ENCODE results near the gene TMEM151A.
"Not testable (repeated sequence)": the region's sequence is repeated elsewhere in the genome, so short reads cannot be mapped to it uniquely, and the experiment has no call there.

TMEM151A gene

DNA sequence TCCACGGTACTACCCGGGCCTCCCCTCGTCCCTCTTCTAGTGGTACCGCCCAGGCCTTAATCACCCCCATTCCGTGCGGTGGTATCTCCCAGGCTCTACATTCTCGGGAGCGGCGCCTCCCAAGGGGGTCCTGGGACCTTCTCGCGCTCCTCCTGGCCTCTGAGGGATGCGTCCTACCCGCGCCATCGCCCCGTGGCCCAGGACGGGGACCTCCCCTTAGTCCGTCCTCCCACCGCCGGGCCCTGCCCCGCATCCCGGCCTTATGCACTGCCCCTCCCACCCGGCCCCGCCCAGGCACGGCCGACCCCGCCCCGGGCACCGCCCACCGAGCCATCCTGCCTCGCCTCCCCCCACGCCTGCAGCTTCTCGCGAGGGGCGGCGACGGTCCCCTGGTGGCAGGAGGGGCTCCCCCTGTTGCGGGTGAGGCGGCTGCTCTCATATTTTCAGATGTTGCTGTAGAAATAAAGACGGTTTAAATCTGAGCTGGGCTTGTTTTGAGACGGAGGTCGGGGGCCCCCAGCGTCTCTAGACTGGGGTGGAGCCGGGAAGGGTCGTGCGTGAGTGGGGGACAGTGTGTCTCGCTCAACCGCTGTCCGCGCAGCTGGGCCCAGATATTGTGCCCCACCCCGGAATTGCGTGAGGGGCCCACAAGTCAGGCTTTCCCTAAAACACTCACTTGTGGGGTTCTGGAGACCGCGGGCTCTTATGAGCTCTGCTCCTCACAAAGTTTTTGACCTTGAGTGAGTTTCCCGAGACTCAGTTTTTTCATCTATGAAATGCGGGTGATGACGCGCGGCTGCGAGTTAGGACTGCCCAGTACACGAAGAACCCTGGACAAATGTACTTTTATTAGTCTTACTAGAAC is 24.1 kb upstream of the TMEM151A start:
- peak; percentile 90 for DNase-seq

DNA sequence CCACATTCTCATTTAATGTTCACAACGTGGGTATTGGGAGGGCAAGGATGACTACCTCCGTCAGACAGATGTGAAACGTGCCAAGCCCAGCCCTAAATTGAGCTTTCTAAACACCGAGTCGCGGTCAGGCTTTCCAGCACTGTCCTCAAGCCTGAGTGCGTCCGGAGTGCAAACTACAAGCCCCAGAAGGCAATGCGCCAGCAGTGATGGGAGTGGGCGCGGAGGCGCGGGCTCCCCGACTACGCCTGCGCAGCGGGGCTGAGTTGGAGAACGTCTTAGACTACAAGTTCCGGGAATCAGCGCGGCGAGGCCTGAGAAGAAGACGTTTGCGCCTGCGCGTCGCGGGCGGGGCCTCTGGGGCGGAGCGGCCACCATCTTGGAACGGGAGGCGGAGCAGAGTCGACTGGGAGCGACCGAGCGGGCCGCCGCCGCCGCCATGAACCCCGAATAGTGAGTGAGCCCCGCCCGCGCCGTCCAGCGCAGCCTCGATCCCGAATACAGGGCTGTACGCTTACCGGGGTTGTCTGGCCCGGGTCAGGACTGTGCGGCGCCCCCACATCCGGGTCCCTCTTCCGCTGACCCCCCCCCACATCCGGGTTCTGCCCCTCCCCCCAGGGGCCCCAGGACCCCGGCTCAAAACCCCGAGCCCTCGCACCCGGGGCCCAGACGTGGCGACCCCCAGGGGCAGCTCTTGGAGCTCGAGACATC is 23.3 kb upstream of the TMEM151A start, which contains the start of gene RAB1B:
RAB1B (plus strand) TSS at position 396 of the 708 bp plus-strand sequence; CDS start at position 437, 41 bp downstream.
- DNase-seq = peak; percentile 100

DNA sequence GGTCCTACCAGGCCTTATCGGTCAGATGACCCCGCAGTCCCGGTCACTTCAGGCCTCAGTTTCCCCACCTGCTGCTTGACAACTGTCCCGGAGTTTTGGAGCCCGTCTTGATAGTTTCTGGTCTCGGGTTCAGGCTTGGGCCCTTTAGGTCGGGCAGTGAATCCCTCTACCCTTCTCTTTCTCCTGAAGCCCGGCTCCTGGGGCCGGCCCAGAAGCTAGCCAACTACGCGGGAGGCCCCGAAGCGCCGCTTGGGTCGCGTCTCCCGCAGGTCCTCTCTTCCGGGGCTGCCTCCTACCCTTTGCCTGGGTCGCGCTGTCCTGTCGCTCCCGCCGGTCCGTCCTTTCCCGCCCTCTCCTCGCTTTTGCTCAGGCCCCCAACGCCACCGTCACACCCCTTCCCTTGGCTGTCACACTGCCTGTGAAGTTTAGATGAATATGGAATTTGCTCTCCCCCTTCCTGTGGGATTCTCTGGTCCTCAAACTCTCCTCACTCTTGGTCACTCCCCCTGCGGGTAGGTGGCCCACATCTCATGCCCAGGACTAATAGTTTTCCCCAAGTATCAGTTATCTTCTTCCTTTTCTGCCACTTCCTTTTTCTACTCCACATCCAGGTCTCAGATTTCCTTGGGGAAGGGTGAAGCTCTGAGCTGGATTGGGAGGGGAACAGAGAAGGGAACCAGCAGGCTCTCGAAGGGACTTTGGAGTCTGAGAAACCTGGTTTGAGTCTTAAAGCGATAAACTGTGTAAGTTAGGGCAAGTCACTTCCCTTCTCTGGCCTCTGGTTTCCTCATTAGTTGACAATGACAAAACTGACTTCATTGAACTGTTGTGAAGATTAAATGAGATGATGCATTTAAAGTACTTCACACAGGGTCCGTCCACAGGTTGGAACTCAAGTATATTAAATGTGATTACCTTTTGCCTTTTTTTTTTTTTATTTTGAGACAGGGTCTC is 22.5 kb upstream of the TMEM151A start:
- no peak for DNase-seq

- no peak for DNase-seq
Observed at GRCh38 chr11:66271816-66272215, 19.9 kb upstream of the TMEM151A start.

DNA sequence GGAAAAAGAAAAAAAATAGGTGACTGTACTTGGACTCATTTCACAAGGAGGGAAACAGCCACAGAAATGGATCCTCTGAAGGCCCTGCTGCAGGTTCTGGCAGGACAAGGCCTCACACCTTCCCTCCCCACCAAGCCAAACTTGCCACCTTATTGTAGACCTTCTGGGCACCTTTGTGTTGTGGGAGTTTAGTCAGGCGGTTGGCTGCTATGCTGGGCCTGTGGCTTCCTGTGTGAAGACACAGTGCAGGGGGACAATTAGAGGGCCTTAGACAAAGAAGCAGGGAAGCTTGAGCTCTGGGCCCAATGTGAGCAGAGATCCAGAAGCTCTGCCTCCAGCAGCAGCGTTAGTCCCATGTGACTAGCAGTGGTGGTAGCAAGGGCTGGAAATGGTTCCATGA is 19.1 kb upstream of the TMEM151A start:
- peak; percentile 55 for DNase-seq

GRCh38 chr11:66274219-66274618 is 17.5 kb upstream of the TMEM151A start:
- DNase-seq = no peak

DNA sequence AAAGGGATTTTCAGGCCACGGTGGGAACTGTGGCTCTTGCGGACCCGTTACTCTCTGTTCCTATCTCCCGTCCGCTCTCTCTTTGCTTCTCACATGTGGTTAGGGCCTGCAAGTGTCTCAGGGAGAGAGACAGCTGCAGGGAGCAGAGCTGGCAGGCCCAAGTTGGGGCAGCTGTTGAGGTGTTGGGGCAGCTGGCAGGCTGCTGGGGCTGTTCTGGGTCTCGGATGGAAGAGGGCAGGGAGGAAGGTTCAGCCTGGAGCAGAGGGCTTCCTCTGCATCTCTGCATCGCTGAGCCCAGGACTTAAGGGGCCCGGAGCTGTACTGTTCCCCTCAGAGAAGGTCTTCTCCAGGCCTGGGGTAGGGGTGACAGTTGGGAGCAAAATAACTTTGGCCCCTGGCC is 16.3 kb upstream of the TMEM151A start:
- DNase-seq = no peak

DNA sequence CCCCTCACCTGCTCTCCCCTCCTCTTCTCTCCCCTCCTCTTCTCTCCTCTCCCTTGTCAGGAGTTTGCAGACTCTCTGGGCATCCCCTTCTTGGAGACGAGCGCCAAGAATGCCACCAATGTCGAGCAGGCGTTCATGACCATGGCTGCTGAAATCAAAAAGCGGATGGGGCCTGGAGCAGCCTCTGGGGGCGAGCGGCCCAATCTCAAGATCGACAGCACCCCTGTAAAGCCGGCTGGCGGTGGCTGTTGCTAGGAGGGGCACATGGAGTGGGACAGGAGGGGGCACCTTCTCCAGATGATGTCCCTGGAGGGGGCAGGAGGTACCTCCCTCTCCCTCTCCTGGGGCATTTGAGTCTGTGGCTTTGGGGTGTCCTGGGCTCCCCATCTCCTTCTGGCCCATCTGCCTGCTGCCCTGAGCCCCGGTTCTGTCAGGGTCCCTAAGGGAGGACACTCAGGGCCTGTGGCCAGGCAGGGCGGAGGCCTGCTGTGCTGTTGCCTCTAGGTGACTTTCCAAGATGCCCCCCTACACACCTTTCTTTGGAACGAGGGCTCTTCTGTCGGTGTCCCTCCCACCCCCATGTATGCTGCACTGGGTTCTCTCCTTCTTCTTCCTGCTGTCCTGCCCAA is 15.6 kb upstream of the TMEM151A start:
- DNase-seq = no peak

- DNase-seq = not testable (repeated sequence)
Observed at GRCh38 chr11:66276619-66277018, 15.1 kb upstream of the TMEM151A start.

DNA sequence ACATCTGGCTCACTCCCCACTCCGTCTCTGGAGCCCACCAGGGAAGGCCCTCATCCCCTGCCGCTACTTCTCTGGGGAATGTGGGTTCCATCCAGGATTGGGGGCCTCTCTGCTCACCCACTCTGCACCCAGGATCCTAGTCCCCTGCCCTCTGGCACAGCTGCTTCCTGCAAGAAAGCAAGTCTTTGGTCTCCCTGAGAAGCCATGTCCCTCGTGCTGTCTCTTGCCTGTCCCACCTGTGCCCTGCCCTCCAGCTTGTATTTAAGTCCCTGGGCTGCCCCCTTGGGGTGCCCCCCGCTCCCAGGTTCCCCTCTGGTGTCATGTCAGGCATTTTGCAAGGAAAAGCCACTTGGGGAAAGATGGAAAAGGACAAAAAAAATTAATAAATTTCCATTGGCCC is 14.6 kb upstream of the TMEM151A start:
- DNase-seq = not testable (repeated sequence)

- DNase-seq = peak; percentile 63
Observed at GRCh38 chr11:66277471-66278362, 14.0 kb upstream of the TMEM151A start, which contains the start of gene CNIH2. TSS of gene CNIH2 (plus strand) at chr11:66278175. CDS start at chr11:66278457, 282 bp downstream.

DNA sequence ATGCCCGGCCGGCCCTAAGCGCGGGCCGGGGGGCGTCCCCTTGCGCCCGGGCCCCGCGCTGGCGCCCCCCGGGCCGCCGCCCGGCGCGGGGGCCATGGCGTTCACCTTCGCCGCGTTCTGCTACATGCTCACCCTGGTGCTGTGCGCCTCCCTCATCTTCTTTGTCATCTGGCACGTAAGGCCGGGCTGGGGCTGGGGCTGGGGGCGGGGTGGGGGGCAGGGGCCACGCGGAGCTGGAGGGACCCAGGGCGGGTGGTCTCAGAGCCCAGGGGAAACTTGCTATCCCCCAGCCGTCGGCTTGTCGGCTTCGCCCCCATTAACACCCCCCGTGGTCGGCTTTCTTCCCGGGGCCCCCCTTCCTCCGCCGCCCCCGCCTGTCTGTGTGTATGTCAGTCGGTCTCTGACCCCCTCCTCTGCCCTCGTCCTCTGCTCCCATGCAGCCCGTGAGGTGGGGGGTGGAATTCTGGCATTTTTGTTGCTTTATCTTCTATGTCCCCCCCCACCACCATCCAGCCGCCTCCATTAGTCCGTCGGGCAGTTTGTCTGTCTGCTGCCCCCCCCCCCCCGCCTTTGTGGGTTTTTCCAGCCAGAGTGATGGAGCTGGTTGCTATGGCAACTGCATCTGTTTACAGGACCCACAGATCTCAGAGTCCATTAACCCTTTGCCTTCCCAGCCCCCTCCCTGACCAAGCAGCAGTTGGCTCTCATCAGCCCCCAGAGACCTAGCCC is 13.2 kb upstream of the TMEM151A start:
- peak; percentile 68 for DNase-seq

DNA sequence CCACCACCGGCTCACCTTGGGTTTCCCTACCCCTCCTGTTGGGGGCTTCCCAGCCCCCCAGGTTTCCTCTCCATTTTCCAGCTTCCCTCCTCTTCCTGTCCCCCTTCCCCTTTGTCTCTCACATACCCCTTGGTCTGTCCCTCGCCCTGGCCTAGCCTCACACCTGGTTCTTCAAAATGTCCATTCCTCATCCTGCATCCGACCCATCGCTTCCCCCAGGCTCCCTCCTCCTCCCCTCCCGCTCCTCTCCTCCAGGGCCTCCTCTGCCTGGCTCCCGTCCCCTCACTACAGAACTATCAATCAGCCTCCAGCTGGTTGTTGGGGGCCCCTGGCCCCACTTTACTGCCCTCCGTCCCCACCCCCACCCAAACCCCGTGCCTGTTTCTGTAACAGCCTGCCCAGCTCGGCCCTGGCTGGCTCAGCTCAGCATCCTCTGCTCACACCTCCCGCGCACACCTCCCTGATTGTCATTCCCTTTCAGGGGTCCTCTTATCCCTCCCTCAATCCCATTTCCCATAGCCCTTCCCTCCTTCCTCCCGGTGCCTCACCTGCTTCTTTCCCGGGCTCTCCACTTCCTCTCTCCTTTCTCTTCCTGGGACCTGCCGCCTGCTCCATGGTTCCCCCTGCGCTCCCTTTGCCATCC is 12.5 kb upstream of the TMEM151A start:
- no peak for DNase-seq

GRCh38 chr11:66280428-66280827 is 11.3 kb upstream of the TMEM151A start:
- DNase-seq = no peak

DNA sequence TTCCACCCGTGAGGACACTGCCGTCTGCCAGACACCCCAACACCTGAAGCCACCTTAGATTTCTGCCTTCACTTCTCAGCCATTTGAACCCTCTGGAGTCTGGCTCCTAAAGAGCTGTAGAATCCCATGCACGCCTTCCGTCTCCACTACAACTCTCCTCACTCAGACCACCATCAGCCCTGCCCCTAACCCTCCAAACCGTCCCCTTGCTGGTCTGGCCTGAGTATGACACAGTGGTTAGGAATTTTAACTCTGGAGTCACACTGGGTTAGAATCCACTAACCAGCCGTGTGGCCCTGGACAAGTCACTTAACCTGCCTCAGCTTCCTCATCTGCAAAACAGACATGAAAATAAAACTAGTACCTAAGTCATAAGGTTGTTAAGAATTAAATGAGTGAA is 10.7 kb upstream of the TMEM151A start:
- DNase-seq = no peak

DNA sequence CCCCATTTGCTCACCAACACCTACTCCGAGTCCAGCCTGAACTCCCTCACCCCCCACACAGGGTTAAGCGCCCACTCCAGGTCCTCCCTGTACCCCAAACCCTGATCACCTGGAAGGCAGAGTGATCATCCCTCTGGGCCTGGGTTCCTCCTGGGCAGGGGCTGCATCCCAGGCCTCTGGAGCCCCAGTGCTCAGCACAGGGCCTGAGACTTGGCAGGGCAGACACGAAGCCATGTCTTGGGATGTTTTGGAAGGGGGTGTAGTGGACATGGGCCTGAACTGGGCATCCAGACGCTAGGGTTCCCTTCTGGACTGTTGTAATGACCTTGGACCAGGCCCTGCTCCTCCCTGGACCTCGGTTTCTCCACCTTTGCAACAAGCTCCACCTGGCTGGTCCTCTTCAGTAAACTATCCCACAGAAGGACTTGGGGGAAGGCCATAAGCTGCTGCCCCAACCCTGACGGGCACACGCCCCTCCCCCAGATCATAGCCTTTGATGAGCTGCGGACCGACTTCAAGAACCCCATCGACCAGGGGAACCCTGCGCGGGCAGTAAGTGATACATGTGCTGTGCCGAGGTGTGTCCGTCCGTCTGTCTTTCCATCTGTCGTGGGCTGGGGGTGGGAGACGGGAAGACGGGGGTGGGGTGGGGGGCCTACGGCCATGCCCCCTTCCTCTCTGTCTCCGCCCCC is 9.8 kb upstream of the TMEM151A start:
- DNase-seq = no peak

GRCh38 chr11:66282468-66283455 is 8.9 kb upstream of the TMEM151A start:
- peak; percentile 99 for DNase-seq
